HepG2 (cell line): ENCODE data around the gene FMNL1. TPM values are rescaled to one million over a fixed set of nuclear protein-coding genes. Genes with fewer than 3 reads are reported as not detected.
A peak's percentile ranks its signal among the peaks of the same experiment; 100 is the strongest.

Source experiments
- IKZF4 ChIP-seq: sonication (generic); formaldehyde crosslinking; IDR thresholded peaks from 2 replicates; pipeline ENCODE4 v1.5.1; 2020; ENCODE audit warnings: borderline replicate concordance, mild to moderate bottlenecking, low read depth, missing genetic modification reagents; ENCODE audit errors: not compliant biosample characterization
- KLF9 ChIP-seq: IDR thresholded peaks from 2 replicates; pipeline ENCODE4 v1.6.1; 2016; ENCODE audit warnings: low read depth
- MAF1 ChIP-seq: sonication (generic); formaldehyde crosslinking; IDR thresholded peaks from 2 replicates; pipeline ENCODE4 v1.5.0; 2020; ENCODE audit warnings: missing genetic modification reagents, borderline replicate concordance
- MBD4 ChIP-seq: IDR thresholded peaks from 2 replicates; pipeline ENCODE4 v1.6.1; 2012; ENCODE audit warnings: low read length, inconsistent platforms, borderline replicate concordance
- MZF1 ChIP-seq: sonication (generic); formaldehyde crosslinking; IDR thresholded peaks from 2 replicates; pipeline ENCODE4 v1.8.1; 2023; ENCODE audit warnings: mild to moderate bottlenecking, missing genetic modification reagents, borderline replicate concordance
- NR3C1 ChIP-seq: sonication (generic); formaldehyde crosslinking; IDR thresholded peaks from 2 replicates; pipeline ENCODE4 v1.4.0; 2020; ENCODE audit warnings: missing genetic modification reagents
- RFX3 ChIP-seq: IDR thresholded peaks from 2 replicates; pipeline ENCODE4 v1.6.1; 2016; ENCODE audit warnings: missing biosample characterization, missing genetic modification reagents
- SOX13 ChIP-seq, 3 experiments: fragments of 450-650 bp in 1 of 3; sonication (generic) in 1 of 3; formaldehyde crosslinking in 1 of 3; IDR thresholded peaks in 2 of 3; conservative IDR thresholded peaks in 1 of 3; 2 replicates each; pipeline versions ENCODE4 v1.5.0 to v1.6.1; 2016 to 2020; ENCODE audit warnings: antibody characterized with exemption in 1 of 3, mild to moderate bottlenecking in 1 of 3, missing compliant biosample characterization in 1 of 3, missing genetic modification reagents in 1 of 3, moderate library complexity in 1 of 3
- WIZ ChIP-seq: sonication (generic); formaldehyde crosslinking; IDR thresholded peaks from 2 replicates; pipeline ENCODE4 v1.5.1; 2020; ENCODE audit warnings: mild to moderate bottlenecking, missing genetic modification reagents
- ZBTB7B ChIP-seq: sonication (generic); formaldehyde crosslinking; IDR thresholded peaks from 2 replicates; pipeline ENCODE4 v1.4.0; 2020; ENCODE audit warnings: missing genetic modification reagents
- ZBTB8A ChIP-seq: sonication (generic); formaldehyde crosslinking; IDR thresholded peaks from 2 replicates; pipeline ENCODE4 v1.4.0; 2020; ENCODE audit warnings: mild to moderate bottlenecking, low read depth, missing genetic modification reagents, borderline replicate concordance
- ZKSCAN1 ChIP-seq: fragments of 150-350 bp; IDR thresholded peaks from 2 replicates; pipeline ENCODE4 v1.6.1; 2014; ENCODE audit warnings: low read length
- ZNF17 ChIP-seq: sonication (generic); formaldehyde crosslinking; IDR thresholded peaks from 2 replicates; pipeline ENCODE4 v1.5.0; 2020; ENCODE audit warnings: mild to moderate bottlenecking, missing genetic modification reagents
- ZNF432 ChIP-seq: sonication (generic); formaldehyde crosslinking; IDR thresholded peaks from 2 replicates; pipeline ENCODE4 v1.5.0; 2020; ENCODE audit warnings: missing genetic modification reagents, mild to moderate bottlenecking, borderline replicate concordance
- ZNF468 ChIP-seq: sonication (generic); formaldehyde crosslinking; IDR thresholded peaks from 2 replicates; pipeline ENCODE4 v1.8.0; 2022; ENCODE audit warnings: mild to moderate bottlenecking, moderate library complexity, missing genetic modification reagents
- ZNF501 ChIP-seq: sonication (generic); formaldehyde crosslinking; IDR thresholded peaks from 2 replicates; pipeline ENCODE4 v1.5.1; 2020; ENCODE audit warnings: mild to moderate bottlenecking, moderate library complexity, missing genetic modification reagents
- ZNF557 ChIP-seq: sonication (generic); formaldehyde crosslinking; IDR thresholded peaks from 2 replicates; pipeline ENCODE4 v1.4.0; 2020; ENCODE audit warnings: missing genetic modification reagents
- ZNF670 ChIP-seq: sonication (generic); formaldehyde crosslinking; IDR thresholded peaks from 2 replicates; pipeline ENCODE4 v1.8.0; 2022; ENCODE audit warnings: mild to moderate bottlenecking, missing genetic modification reagents, borderline replicate concordance
- polyA plus RNA-seq, 8 experiments: library from polyadenylated mRNA; depleted of rRNA in 3 of 8; stranded (reverse) in 7 of 8; unstranded in 1 of 8; fragments of >200 nt; fragmentation: Illumina TruSeq in 4 of 8; extraction: Trizol in 4 of 8; gene quantifications; 2 replicates each; pipeline versions ENCODE4 v1.2.1 to v1.2.3, GENCODE V29; 2011 to 2016; ENCODE audit warnings: low read depth in 4 of 8, missing spikeins in 1 of 8, mixed read lengths in 1 of 8; ENCODE audit not compliant: insufficient read depth in 1 of 8
- total RNA-seq, 5 experiments: library from RNA; depleted of rRNA; stranded (reverse); fragments of >200 nt; fragmentation: Illumina TruSeq; extraction: Trizol; gene quantifications; 2 replicates each; pipeline ENCODE4 v1.2.3, GENCODE V29; 2016; ENCODE audit warnings: low read depth in 1 of 5
- TF ChIP-seq, protein P1 (sequence below): sonication (generic); formaldehyde crosslinking; IDR thresholded peaks from 2 replicates; pipeline ENCODE4 v1.4.0; 2020; ENCODE audit warnings: missing genetic modification reagents
- TF ChIP-seq, protein P2 (sequence below): sonication (generic); formaldehyde crosslinking; IDR thresholded peaks from 2 replicates; pipeline ENCODE4 v1.5.1; 2020; ENCODE audit warnings: missing genetic modification reagents, mild to moderate bottlenecking, borderline replicate concordance
- TF ChIP-seq, protein P3 (sequence below): sonication (generic); formaldehyde crosslinking; IDR thresholded peaks from 2 replicates; pipeline ENCODE4 v1.8.1; 2023; ENCODE audit warnings: mild to moderate bottlenecking, missing genetic modification reagents
- TF ChIP-seq, protein P4 (sequence below): sonication (generic); formaldehyde crosslinking; IDR thresholded peaks from 2 replicates; pipeline ENCODE4 v1.4.0; 2020; ENCODE audit warnings: missing genetic modification reagents, borderline replicate concordance

Gene FMNL1
- total and polyA plus RNA-seq, 2 of the 13 experiments (the other 11 are each of a cell fraction or from before 2014, with no cell fraction given), result 0.53 to 0.70 TPM

DNA sequence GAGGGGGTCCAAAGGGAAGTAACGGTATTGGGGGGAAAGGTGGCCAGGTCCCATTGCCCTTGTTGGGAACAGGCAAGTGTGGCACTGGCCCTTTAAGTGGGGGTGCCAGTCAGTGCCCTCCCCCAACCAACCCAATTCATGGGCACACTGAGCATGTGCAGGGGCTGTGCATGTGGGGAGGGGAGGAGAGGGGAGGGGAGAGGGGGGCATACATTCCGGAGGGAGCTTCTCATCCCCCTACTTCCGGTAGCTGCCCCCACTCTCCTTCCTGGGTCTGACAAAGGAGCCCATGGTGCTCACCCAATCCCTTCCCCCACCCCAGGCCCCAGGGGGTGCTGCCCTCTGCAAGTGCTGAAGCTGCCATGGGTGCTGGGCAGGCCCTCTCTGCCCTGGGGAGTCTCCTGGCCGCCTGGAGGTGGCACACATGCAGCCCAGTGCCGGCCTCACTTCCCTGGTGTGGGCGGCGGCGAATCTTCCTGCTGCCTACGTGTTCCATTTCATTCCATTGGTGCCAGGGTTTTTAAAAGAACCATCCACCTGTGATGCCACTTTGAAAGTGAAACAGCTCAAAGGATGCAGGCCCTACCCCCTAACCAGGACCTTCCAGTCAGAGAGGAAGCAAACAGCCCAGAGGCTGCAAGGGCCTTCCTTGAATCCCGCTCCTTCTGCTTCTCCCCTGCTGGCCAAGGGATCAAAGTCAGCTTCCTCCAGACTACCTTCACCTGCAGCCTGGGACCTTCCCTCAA is 49.0 kb upstream of the FMNL1 start (continued):
- TF ChIP-seq ZNF557 (CRISPR knock-in tag), result no peak
- peak; percentile 68; the same call in 1 of the 2 replicates for TF ChIP-seq ZNF670 (CRISPR knock-in tag)
- no peak for TF ChIP-seq ZNF17 (CRISPR knock-in tag)
- no peak for TF ChIP-seq NR3C1 (CRISPR knock-in tag)
- TF ChIP-seq, protein P1, sequence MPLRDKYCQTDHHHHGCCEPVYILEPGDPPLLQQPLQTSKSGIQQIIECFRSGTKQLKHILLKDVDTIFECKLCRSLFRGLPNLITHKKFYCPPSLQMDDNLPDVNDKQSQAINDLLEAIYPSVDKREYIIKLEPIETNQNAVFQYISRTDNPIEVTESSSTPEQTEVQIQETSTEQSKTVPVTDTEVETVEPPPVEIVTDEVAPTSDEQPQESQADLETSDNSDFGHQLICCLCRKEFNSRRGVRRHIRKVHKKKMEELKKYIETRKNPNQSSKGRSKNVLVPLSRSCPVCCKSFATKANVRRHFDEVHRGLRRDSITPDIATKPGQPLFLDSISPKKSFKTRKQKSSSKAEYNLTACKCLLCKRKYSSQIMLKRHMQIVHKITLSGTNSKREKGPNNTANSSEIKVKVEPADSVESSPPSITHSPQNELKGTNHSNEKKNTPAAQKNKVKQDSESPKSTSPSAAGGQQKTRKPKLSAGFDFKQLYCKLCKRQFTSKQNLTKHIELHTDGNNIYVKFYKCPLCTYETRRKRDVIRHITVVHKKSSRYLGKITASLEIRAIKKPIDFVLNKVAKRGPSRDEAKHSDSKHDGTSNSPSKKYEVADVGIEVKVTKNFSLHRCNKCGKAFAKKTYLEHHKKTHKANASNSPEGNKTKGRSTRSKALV (CRISPR knock-in tag), result no peak
- TF ChIP-seq MBD4, result no peak
- TF ChIP-seq, protein P2, sequence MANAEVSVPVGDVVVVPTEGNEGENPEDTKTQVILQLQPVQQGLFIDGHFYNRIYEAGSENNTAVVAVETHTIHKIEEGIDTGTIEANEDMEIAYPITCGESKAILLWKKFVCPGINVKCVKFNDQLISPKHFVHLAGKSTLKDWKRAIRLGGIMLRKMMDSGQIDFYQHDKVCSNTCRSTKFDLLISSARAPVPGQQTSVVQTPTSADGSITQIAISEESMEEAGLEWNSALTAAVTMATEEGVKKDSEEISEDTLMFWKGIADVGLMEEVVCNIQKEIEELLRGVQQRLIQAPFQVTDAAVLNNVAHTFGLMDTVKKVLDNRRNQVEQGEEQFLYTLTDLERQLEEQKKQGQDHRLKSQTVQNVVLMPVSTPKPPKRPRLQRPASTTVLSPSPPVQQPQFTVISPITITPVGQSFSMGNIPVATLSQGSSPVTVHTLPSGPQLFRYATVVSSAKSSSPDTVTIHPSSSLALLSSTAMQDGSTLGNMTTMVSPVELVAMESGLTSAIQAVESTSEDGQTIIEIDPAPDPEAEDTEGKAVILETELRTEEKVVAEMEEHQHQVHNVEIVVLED (CRISPR knock-in tag), result no peak
- TF ChIP-seq MZF1 (CRISPR knock-in tag), result peak; percentile 39; the same call in 1 of the 2 replicates
- TF ChIP-seq ZKSCAN1, result no peak
- TF ChIP-seq KLF9, result no peak
- no peak for TF ChIP-seq RFX3 (CRISPR knock-in tag)
- TF ChIP-seq IKZF4, result peak; percentile 55
- peak; percentile 76; the same call in 1 of the 2 replicates for TF ChIP-seq WIZ
- no peak for TF ChIP-seq ZNF432 (CRISPR knock-in tag)
- TF ChIP-seq ZBTB7B (CRISPR knock-in tag), result peak; percentile 82
- TF ChIP-seq SOX13 (IDR thresholded peaks at IDR 0.05), result no peak
- TF ChIP-seq SOX13 (CRISPR knock-in tag; conservative IDR thresholded peaks at IDR 0.05 in 1 of 2, IDR thresholded peaks at IDR 0.05 in 1 of 2), result peak in 1 of 2 experiments; percentile 69; a peak in 1 of 4 replicates
- TF ChIP-seq, protein P3, sequence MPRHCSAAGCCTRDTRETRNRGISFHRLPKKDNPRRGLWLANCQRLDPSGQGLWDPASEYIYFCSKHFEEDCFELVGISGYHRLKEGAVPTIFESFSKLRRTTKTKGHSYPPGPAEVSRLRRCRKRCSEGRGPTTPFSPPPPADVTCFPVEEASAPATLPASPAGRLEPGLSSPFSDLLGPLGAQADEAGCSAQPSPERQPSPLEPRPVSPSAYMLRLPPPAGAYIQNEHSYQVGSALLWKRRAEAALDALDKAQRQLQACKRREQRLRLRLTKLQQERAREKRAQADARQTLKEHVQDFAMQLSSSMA (CRISPR knock-in tag), result no peak
- 0 out of 2 replicates have a peak, but pooled peaks have one; percentile 20 for TF ChIP-seq ZBTB8A (CRISPR knock-in tag)
- peak; percentile 82; the same call in 1 of the 2 replicates for TF ChIP-seq MAF1 (CRISPR knock-in tag)
- TF ChIP-seq, protein P4, sequence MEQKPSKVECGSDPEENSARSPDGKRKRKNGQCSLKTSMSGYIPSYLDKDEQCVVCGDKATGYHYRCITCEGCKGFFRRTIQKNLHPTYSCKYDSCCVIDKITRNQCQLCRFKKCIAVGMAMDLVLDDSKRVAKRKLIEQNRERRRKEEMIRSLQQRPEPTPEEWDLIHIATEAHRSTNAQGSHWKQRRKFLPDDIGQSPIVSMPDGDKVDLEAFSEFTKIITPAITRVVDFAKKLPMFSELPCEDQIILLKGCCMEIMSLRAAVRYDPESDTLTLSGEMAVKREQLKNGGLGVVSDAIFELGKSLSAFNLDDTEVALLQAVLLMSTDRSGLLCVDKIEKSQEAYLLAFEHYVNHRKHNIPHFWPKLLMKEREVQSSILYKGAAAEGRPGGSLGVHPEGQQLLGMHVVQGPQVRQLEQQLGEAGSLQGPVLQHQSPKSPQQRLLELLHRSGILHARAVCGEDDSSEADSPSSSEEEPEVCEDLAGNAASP (CRISPR knock-in tag), result no peak
- no peak for TF ChIP-seq ZNF501 (CRISPR knock-in tag)
- no peak for TF ChIP-seq ZNF468 (CRISPR knock-in tag)
